ENCODE measurements around the gene ZNF160.
"Not testable (repeated sequence)": the region's sequence is repeated elsewhere in the genome, so short reads cannot be mapped to it uniquely, and the experiment has no call there.

Gene ZNF160
- total RNA-seq = 34.6 to 107 (median 53.9) reads per million in 9 experiments

GRCh38 chr19:53103234-53104203 is at the start of gene ZNF160:
Gene ZNF160, minus strand, starts transcription at chr19:53103422. Its CDS starts 17,146 bp downstream, at chr19:53086276.
- ATAC-seq (replicated peaks) (peak; percentile 92), DNase-seq (peak; percentile 98 to 99 (median 99))
- Mint-ChIP-seq H3K4me3 (peak within 1 kb of the TSS; percentile 76 to 84), H3K4me1 (ENCODE audit: low read depth in 2 of 2) (peaks cover 14 to 27% of the 10 kb centered on the region in 2 donors), H3K9me3 (no peaks in the 10 kb centered on the region), H3K36me3 (ENCODE audit: insufficient read depth) (peaks cover 25% of the 10 kb centered on the region), H3K27me3 (no peaks in the 10 kb centered on the region), H3K27ac (peak within 1 kb of the TSS; percentile 78 to 94)

GRCh38 chr19:53147645-53148044 is 44.4 kb upstream of the ZNF160 start:
- no peaks in the 10 kb centered on the region for H3K4me1 Mint-ChIP-seq (ENCODE audit: low read depth in 2 of 2)
- ATAC-seq (replicated peaks) (no peak), DNase-seq (no peak)
- H3K27ac Mint-ChIP-seq = no peak overlapping the region
- peaks cover 9% of the 10 kb centered on the region for H3K36me3 Mint-ChIP-seq (ENCODE audit: insufficient read depth)
- no peak overlapping the region for H3K4me3 Mint-ChIP-seq
- H3K9me3 Mint-ChIP-seq = peaks cover 7 to 9% of the 10 kb centered on the region in 2 donors
- no peaks in the 10 kb centered on the region for H3K27me3 Mint-ChIP-seq

DNA sequence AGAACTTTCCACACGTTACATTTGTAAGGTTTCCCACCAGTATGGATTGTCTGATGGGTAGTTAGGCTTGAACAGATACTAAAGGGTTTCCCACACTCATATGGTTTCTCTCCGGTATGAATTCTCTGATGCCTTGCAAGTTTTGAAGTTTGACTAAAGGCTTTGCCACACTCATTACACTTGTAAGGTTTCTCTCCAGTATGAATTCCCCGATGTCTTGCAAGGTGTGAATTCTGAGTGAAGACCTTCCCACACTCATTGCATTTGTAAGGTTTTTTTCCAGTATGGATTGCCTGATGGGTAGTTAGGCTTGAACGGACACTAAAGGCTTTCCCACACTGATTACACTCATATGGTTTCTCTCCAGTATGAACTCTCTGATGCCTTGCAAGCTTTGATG is 37.1 kb upstream of the ZNF160 start:
- Mint-ChIP-seq H3K4me3 (no peak overlapping the region), H3K4me1 (ENCODE audit: low read depth in 2 of 2) (no peaks in the 10 kb centered on the region), H3K27me3 (no peaks in the 10 kb centered on the region), H3K27ac (no peak overlapping the region), H3K36me3 (ENCODE audit: insufficient read depth) (peaks cover 3% of the 10 kb centered on the region), H3K9me3 (peaks cover 17 to 23% of the 10 kb centered on the region in 2 donors)
- ATAC-seq (replicated peaks) (no peak), DNase-seq (no peak)

DNA sequence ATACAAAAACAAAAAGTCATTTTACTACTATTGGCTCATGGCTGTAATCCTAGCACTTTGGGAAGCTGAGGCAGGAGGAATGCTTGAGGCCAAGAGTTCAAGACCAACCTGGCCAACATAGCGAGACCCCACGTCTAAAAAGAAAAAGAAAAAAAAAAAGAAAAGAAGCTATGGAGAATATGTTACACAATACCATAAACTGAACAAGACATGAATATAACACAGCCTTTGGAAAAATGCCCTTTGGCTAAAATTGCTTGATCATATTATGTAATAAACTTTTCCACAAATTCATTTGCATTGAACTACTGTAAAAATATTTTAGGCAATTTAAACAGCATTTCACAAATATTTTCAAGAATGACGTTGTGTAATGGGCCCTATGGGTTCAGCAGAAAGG is 33.2 kb upstream of the ZNF160 start:
- no peak for DNase-seq
- ATAC-seq (replicated peaks) = no peak
- H3K4me3 Mint-ChIP-seq = no peak overlapping the region
- no peak overlapping the region for H3K27ac Mint-ChIP-seq
- no peaks in the 10 kb centered on the region for H3K4me1 Mint-ChIP-seq (ENCODE audit: low read depth in 2 of 2)
- H3K9me3 Mint-ChIP-seq = peaks cover 16 to 30% of the 10 kb centered on the region in 2 donors
- no peaks in the 10 kb centered on the region for H3K36me3 Mint-ChIP-seq (ENCODE audit: insufficient read depth)
- peaks cover 8 to 10% of the 10 kb centered on the region in 2 donors for H3K27me3 Mint-ChIP-seq

DNA sequence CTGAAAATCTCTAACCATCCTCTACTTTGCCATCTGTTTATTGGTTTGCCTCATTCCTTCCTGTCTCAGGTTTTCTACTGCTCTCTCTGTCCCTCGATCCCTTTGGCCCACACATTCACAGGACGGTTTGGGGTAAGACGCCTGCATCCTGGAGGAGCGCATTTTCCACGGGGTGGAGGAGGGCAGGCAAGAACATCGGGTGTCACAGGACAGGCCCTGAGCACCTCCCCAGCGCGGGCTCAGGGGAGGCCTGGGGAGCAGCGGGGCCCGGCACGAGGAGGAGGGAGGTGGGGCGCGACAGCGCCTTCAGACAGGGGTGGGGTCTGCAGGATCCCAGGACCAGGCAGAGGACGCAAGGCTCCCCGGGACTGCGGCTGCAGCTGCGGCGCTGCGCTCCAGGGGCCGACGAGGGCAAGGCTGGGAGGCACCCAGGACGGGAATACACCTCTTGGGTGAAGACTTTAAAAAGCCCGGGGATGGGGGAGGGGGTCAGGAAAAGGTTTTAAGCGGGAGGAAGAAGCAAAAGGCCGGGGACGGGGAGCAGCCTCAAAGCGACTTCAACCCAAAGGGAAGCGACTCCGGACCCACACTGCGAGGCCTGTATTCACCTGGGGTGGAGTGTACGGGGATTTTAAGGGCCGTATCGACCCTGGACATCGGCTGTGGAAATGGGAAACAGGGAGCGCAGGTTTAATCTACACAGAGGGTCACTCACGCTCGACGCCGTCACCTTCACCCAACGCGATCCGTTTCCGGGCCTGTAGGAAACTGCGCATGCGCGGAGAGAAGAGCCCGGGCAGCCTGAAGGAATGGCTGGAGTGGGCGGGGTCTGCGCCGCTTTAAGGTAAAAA is 29.1 kb upstream of the ZNF160 start, which contains the start of gene ZNF415:
ZNF415 (minus strand) TSS at position 770 of the 851 bp plus-strand sequence. CDS start 10,234 bp downstream, outside the sequence.
- ATAC-seq (replicated peaks) (no peak), DNase-seq (no peak)
- Mint-ChIP-seq H3K9me3 (peaks cover 13 to 33% of the 10 kb centered on the region in 2 donors), H3K27me3 (peaks cover 16 to 27% of the 10 kb centered on the region in 2 donors), H3K4me3 (no peak within 1 kb of the TSS), H3K4me1 (ENCODE audit: low read depth in 2 of 2) (no peaks in the 10 kb centered on the region), H3K27ac (no peak within 1 kb of the TSS), H3K36me3 (ENCODE audit: insufficient read depth) (peaks cover 3% of the 10 kb centered on the region)

GRCh38 chr19:53131727-53132126 is 28.5 kb upstream of the ZNF160 start:
- no peak for ATAC-seq (replicated peaks)
- H3K9me3 Mint-ChIP-seq = peaks cover 10 to 28% of the 10 kb centered on the region in 2 donors
- H3K4me3 Mint-ChIP-seq = no peak overlapping the region
- H3K36me3 Mint-ChIP-seq (ENCODE audit: insufficient read depth) = peaks cover 3% of the 10 kb centered on the region
- peaks cover 16 to 27% of the 10 kb centered on the region in 2 donors for H3K27me3 Mint-ChIP-seq
- no peak overlapping the region for H3K27ac Mint-ChIP-seq
- H3K4me1 Mint-ChIP-seq (ENCODE audit: low read depth in 2 of 2) = no peaks in the 10 kb centered on the region
- no peak for DNase-seq

- DNase-seq (no peak), ATAC-seq (replicated peaks) (no peak)
- Mint-ChIP-seq H3K4me1 (ENCODE audit: low read depth in 2 of 2) (peaks cover 0 to 2% of the 10 kb centered on the region in 2 donors), H3K27me3 (peaks cover 16 to 27% of the 10 kb centered on the region in 2 donors), H3K36me3 (ENCODE audit: insufficient read depth) (peaks cover 7% of the 10 kb centered on the region), H3K9me3 (peaks cover 9 to 28% of the 10 kb centered on the region in 2 donors), H3K27ac (no peak overlapping the region), H3K4me3 (no peak overlapping the region)
Measured at GRCh38 chr19:53131085-53131590, 27.9 kb upstream of the ZNF160 start.

DNA sequence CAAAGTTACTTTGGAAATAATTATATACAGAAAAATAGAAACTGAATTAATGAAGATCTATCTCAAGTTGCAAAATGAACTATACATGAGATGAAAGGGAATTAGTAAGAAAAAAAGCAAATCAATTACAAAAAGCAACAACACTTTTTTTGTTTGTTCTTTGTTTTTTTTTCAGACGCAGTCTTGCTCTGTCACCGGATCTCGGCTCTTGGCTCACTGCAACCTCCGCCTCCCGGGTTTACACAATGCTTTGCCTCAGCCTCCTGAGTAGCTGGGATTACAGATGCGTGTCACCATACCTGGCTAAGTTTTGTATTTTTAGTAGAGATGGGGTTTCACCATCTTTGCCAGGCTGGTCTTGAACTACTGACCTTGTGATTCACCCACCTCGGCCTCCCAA is 27.3 kb upstream of the ZNF160 start:
- Mint-ChIP-seq H3K4me1 (ENCODE audit: low read depth in 2 of 2) (peaks cover 0 to 2% of the 10 kb centered on the region in 2 donors), H3K9me3 (peaks cover 7 to 28% of the 10 kb centered on the region in 2 donors), H3K27ac (no peak overlapping the region), H3K27me3 (peaks cover 16 to 27% of the 10 kb centered on the region in 2 donors), H3K4me3 (no peak overlapping the region), H3K36me3 (ENCODE audit: insufficient read depth) (peaks cover 7% of the 10 kb centered on the region)
- DNase-seq (no peak), ATAC-seq (replicated peaks) (no peak)

GRCh38 chr19:53126733-53127526 is 23.7 kb upstream of the ZNF160 start:
- DNase-seq; H3K4me3 Mint-ChIP-seq; H3K36me3 Mint-ChIP-seq (ENCODE audit: insufficient read depth); H3K4me1 Mint-ChIP-seq (ENCODE audit: low read depth in 2 of 2); ATAC-seq (replicated peaks); H3K27ac Mint-ChIP-seq: not testable (repeated sequence)
- Mint-ChIP-seq H3K9me3 (peaks cover 12 to 18% of the 10 kb centered on the region in 2 donors), H3K27me3 (peaks cover 18 to 22% of the 10 kb centered on the region in 2 donors)

- Mint-ChIP-seq H3K27me3 (peaks cover 1 to 10% of the 10 kb centered on the region in 2 donors), H3K4me1 (ENCODE audit: low read depth in 2 of 2) (peaks cover 0 to 2% of the 10 kb centered on the region in 2 donors), H3K27ac (no peak overlapping the region), H3K4me3 (no peak overlapping the region), H3K36me3 (ENCODE audit: insufficient read depth) (peaks cover 6% of the 10 kb centered on the region), H3K9me3 (peaks cover under 1 to 8% of the 10 kb centered on the region in 2 donors)
- no peak for ATAC-seq (replicated peaks)
- DNase-seq = no peak
Measured at GRCh38 chr19:53123400-53123799, 20.2 kb upstream of the ZNF160 start.

GRCh38 chr19:53112286-53112685 is 9.1 kb upstream of the ZNF160 start:
- Mint-ChIP-seq H3K4me3 (no peak overlapping the region), H3K4me1 (ENCODE audit: low read depth in 2 of 2) (no peaks in the 10 kb centered on the region), H3K27ac (no peak overlapping the region), H3K9me3 (peaks cover 7 to 27% of the 10 kb centered on the region in 2 donors), H3K36me3 (ENCODE audit: insufficient read depth) (no peaks in the 10 kb centered on the region), H3K27me3 (peaks cover 23 to 34% of the 10 kb centered on the region in 2 donors)
- ATAC-seq (replicated peaks) = no peak
- DNase-seq = no peak

GRCh38 chr19:53109527-53109926 is 6.3 kb upstream of the ZNF160 start:
- DNase-seq = no peak
- Mint-ChIP-seq H3K4me1 (ENCODE audit: low read depth in 2 of 2) (no peaks in the 10 kb centered on the region), H3K27ac (no peak overlapping the region), H3K27me3 (peaks cover 23 to 24% of the 10 kb centered on the region in 2 donors), H3K4me3 (no peak overlapping the region), H3K36me3 (ENCODE audit: insufficient read depth) (no peaks in the 10 kb centered on the region), H3K9me3 (peaks cover under 1 to 11% of the 10 kb centered on the region in 2 donors)
- ATAC-seq (replicated peaks) = no peak
